ENCODE measurements around the gene HDAC11. TPM values are rescaled to one million over a fixed set of nuclear protein-coding genes. Genes with fewer than 3 reads are reported as not detected.

Gene HDAC11
- total and polyA plus RNA-seq, 9 of the 15 experiments (the other 6 are each of a cell fraction or from before 2014, with no cell fraction given): 0.60 to 6.0 (median 4.5) TPM

DNA sequence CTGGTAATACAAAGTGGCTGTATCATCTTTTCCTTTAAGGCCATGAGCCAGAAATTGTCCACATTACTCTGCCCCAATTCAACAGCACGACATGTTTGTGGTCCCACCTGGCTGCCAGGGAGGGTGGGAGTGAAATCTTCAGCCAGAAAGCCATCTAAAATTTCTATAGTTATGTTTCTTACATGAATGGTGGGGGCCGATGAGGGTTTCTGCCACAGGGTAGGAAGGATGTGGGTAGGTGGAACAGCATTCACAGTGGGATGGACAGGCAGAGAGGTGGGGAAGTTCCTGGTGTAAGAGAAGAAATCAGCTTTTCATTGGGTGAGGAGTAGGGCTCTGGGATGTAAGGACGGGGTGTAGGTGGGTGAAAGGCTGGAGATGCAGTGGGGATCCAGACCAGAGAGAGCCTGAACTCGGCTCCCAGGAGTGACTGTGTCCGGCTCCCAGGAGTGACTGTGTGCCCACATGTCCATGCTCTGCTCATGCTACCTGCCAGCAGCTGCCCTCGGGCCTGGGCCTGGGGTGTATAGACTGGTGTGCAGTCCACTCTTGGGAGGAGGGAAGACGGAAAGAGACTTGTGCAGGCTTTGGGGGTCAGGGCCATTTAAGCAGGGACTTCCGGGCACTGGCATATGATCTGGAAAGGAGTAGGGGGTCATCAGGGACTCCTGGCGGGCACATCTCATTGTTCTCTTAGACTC, 65.0 kb downstream of the HDAC11 start (continued):
- TF ChIP-seq, protein P1, sequence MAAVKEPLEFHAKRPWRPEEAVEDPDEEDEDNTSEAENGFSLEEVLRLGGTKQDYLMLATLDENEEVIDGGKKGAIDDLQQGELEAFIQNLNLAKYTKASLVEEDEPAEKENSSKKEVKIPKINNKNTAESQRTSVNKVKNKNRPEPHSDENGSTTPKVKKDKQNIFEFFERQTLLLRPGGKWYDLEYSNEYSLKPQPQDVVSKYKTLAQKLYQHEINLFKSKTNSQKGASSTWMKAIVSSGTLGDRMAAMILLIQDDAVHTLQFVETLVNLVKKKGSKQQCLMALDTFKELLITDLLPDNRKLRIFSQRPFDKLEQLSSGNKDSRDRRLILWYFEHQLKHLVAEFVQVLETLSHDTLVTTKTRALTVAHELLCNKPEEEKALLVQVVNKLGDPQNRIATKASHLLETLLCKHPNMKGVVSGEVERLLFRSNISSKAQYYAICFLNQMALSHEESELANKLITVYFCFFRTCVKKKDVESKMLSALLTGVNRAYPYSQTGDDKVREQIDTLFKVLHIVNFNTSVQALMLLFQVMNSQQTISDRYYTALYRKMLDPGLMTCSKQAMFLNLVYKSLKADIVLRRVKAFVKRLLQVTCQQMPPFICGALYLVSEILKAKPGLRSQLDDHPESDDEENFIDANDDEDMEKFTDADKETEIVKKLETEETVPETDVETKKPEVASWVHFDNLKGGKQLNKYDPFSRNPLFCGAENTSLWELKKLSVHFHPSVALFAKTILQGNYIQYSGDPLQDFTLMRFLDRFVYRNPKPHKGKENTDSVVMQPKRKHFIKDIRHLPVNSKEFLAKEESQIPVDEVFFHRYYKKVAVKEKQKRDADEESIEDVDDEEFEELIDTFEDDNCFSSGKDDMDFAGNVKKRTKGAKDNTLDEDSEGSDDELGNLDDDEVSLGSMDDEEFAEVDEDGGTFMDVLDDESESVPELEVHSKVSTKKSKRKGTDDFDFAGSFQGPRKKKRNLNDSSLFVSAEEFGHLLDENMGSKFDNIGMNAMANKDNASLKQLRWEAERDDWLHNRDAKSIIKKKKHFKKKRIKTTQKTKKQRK (IDR thresholded peaks at IDR 0.05; ENCODE audit: borderline replicate concordance, low read depth, low read length): no peak
- TF ChIP-seq NFE2 (IDR thresholded peaks at IDR 0.05; ENCODE audit: low read depth) (no peak), NFIC (IDR thresholded peaks at IDR 0.05) (no peak), SNRNP70 (optimal IDR thresholded peaks at IDR 0.05; ENCODE audit: low read depth, low read length) (no peak)

DNA sequence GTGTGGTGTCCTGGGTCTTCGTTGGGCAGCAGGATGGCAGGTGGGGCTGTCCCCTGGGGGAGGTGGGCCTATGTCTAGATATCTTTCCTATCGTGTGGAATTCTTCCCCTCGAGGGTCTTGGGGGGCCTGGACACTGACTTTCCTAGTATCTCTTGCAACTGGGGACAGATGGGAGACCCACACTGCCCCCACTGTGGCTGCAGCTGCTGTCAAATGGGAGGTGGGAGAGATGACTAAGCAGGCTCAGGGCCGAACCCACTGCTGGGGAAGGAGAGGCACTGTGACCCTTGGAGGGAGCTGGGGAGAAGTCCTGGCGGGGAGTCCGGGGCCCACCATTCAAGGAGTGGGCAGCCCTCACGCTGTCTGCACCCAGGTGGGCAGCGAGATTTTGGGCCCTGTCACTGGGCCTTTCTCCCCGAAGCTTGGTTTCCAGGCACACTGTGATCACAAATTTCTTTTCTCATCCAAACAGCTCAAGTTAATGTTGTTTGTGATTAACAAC, 65.9 kb downstream of the HDAC11 start:
- Histone ChIP-seq H4K20me1 (replicated peaks; ENCODE audit: control insufficient read depth, insufficient read depth, low read length) (peaks cover 29% of the 10 kb centered on the region), H3K4me2 (ENCODE audit: insufficient read depth, low read length) (no peak overlapping the region; the same call in 1 of the 2 replicates), H3K4me3 (no peak overlapping the region), H3K27me3 (ENCODE audit: control insufficient read depth in 2 of 2, insufficient read depth in 2 of 2, low read length in 2 of 2) (peaks cover 0 to 23% of the 10 kb centered on the region in 2 experiments; a peak in 2 of 5 replicates), H3K9me1 (ENCODE audit: control insufficient read depth, insufficient read depth, low read length) (peaks cover 3% of the 10 kb centered on the region), H2AFZ (ENCODE audit: low read depth, low read length) (no peak overlapping the region), H3K4me1 (replicated peaks in 1 of 2; ENCODE audit: control insufficient read depth in 2 of 2, insufficient read depth in 2 of 2, low read length in 2 of 2) (peaks cover 19 to 35% of the 10 kb centered on the region in 2 experiments; a peak in 4 of 5 replicates), H3K9ac (ENCODE audit: insufficient read depth in 1 of 2, low read depth in 2 of 2, low read length in 2 of 2) (no peak overlapping the region), H3K36me3 (ENCODE audit: control insufficient read depth, insufficient read depth, low read length) (no peaks in the 10 kb centered on the region), H3K79me2 (ENCODE audit: control insufficient read depth, insufficient read depth, low read length) (no peaks in the 10 kb centered on the region), H3K27ac (ENCODE audit: extremely low read depth, low read depth, low read length) (no peak overlapping the region), H3K9me3 (replicated peaks; ENCODE audit: control insufficient read depth, insufficient read depth, low read depth, low read length) (no peaks in the 10 kb centered on the region)
- intact Hi-C loops (cut with micrococcal nuclease) (no loop called here), in situ Hi-C loops (cut with MboI) (no loop called here)
- 47% methylated on average over 9 of the region's 9 CpGs for WGBS (ENCODE audit: insufficient coverage, low coverage, missing lambda C conversion rate)
- CTCF ChIA-PET (ENCODE audit: low intra/inter-chr PET ratio): no interaction called here
- no TSS peak for BruUV-seq (replicated peaks)
- DNase-seq (ENCODE audit: extremely low read depth in 1 of 4, low spot score in 3 of 4) (no peak), FAIRE-seq (no peak), ATAC-seq (no peak)
- POLR2A ChIA-PET: interaction anchor here (0.6 to 1.4 kb wide), 4 partner anchors 9 to 29 kb away, joined by 3 read pairs; no protein-coding TSS in a partner anchor
- TF ChIP-seq ZBTB17 (CRISPR knock-in tag; IDR thresholded peaks at IDR 0.05): no peak
- TF ChIP-seq, protein P2, sequence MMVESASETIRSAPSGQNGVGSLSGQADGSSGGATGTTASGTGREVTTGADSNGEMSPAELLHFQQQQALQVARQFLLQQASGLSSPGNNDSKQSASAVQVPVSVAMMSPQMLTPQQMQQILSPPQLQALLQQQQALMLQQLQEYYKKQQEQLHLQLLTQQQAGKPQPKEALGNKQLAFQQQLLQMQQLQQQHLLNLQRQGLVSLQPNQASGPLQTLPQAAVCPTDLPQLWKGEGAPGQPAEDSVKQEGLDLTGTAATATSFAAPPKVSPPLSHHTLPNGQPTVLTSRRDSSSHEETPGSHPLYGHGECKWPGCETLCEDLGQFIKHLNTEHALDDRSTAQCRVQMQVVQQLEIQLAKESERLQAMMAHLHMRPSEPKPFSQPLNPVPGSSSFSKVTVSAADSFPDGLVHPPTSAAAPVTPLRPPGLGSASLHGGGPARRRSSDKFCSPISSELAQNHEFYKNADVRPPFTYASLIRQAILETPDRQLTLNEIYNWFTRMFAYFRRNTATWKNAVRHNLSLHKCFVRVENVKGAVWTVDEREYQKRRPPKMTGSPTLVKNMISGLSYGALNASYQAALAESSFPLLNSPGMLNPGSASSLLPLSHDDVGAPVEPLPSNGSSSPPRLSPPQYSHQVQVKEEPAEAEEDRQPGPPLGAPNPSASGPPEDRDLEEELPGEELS (CRISPR knock-in tag; IDR thresholded peaks at IDR 0.05; ENCODE audit: borderline replicate concordance): no peak
- TF ChIP-seq, protein P3, sequence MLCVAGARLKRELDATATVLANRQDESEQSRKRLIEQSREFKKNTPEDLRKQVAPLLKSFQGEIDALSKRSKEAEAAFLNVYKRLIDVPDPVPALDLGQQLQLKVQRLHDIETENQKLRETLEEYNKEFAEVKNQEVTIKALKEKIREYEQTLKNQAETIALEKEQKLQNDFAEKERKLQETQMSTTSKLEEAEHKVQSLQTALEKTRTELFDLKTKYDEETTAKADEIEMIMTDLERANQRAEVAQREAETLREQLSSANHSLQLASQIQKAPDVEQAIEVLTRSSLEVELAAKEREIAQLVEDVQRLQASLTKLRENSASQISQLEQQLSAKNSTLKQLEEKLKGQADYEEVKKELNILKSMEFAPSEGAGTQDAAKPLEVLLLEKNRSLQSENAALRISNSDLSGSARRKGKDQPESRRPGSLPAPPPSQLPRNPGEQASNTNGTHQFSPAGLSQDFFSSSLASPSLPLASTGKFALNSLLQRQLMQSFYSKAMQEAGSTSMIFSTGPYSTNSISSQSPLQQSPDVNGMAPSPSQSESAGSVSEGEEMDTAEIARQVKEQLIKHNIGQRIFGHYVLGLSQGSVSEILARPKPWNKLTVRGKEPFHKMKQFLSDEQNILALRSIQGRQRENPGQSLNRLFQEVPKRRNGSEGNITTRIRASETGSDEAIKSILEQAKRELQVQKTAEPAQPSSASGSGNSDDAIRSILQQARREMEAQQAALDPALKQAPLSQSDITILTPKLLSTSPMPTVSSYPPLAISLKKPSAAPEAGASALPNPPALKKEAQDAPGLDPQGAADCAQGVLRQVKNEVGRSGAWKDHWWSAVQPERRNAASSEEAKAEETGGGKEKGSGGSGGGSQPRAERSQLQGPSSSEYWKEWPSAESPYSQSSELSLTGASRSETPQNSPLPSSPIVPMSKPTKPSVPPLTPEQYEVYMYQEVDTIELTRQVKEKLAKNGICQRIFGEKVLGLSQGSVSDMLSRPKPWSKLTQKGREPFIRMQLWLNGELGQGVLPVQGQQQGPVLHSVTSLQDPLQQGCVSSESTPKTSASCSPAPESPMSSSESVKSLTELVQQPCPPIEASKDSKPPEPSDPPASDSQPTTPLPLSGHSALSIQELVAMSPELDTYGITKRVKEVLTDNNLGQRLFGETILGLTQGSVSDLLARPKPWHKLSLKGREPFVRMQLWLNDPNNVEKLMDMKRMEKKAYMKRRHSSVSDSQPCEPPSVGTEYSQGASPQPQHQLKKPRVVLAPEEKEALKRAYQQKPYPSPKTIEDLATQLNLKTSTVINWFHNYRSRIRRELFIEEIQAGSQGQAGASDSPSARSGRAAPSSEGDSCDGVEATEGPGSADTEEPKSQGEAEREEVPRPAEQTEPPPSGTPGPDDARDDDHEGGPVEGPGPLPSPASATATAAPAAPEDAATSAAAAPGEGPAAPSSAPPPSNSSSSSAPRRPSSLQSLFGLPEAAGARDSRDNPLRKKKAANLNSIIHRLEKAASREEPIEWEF (CRISPR knock-in tag; IDR thresholded peaks at IDR 0.05): no peak
- TF ChIP-seq KDM4B (IDR thresholded peaks at IDR 0.05; ENCODE audit: borderline replicate concordance in 2 of 2, low read depth in 1 of 2): no peak

All from K562 (cell line).